Retinal pigment epithelial cell (primary cell): ENCODE measurements around the gene ACOXL.

ENCODE experiments used
- DNase-seq: peaks from one replicate; pipeline ENCODE4 v3.0.0-alpha.2; 2010; ENCODE audit warnings: low read depth
- H3K4me3 ChIP-seq: 2 replicates; pipeline ENCODE4 v1.5.1; 2011; ENCODE audit warnings: mild to moderate bottlenecking, low read length, control low read depth, moderate library complexity
- CTCF ChIP-seq: conservative IDR thresholded peaks from 2 replicates; pipeline ENCODE4 v1.5.1; 2011; ENCODE audit warnings: low read depth, low read length, control low read depth, inconsistent platforms

The ACOXL gene

GRCh38 chr2:110725859-110726258 is 6.5 kb upstream of the ACOXL start:
- no peak for DNase-seq
- no peak overlapping the region for H3K4me3 ChIP-seq
- no peak for TF ChIP-seq CTCF

- no peak overlapping the region for H3K4me3 ChIP-seq
- DNase-seq, result no peak
- no peak for TF ChIP-seq CTCF
These were observed 6.1 kb upstream of the ACOXL start for GRCh38 chr2:110726285-110726684.

- no peak overlapping the region for H3K4me3 ChIP-seq
- TF ChIP-seq CTCF, result no peak
- no peak for DNase-seq
These were observed 4.5 kb upstream of the ACOXL start for GRCh38 chr2:110727923-110728322.

GRCh38 chr2:110729106-110729505 is 3.3 kb upstream of the ACOXL start:
- DNase-seq, result no peak
- no peak for TF ChIP-seq CTCF
- no peak overlapping the region for H3K4me3 ChIP-seq

- H3K4me3 ChIP-seq, result no peak overlapping the region
- DNase-seq, result no peak
- no peak for TF ChIP-seq CTCF
These were observed 1.3 kb upstream of the ACOXL start for GRCh38 chr2:110731064-110731463.

- no peak overlapping the region for H3K4me3 ChIP-seq
- DNase-seq, result no peak
- no peak for TF ChIP-seq CTCF
These were observed 3.0 kb downstream of the ACOXL start for GRCh38 chr2:110735366-110735765.

- TF ChIP-seq CTCF, result no peak
- H3K4me3 ChIP-seq, result no peak overlapping the region
- DNase-seq, result no peak
These were observed 5.4 kb downstream of the ACOXL start for GRCh38 chr2:110737783-110738182.
